Esophagus muscularis mucosa (tissue), 4 donors: ENCODE data around the gene PIEZO1. TPM values are rescaled to one million over a fixed set of nuclear protein-coding genes. Genes with fewer than 3 reads are reported as not detected.
A peak's percentile ranks its signal among the peaks of the same experiment; 100 is the strongest.
"Not testable (repeated sequence)": the region's sequence is repeated elsewhere in the genome, so short reads cannot be mapped to it uniquely, and the experiment has no call there.

Source experiments
- DNase-seq: peaks from one replicate; pipeline ENCODE4 v3.0.0-alpha.2; 2017; ENCODE audit errors: extremely low spot score
- H3K27ac ChIP-seq, 4 donors: fragments of 200-600 bp; sonication (generic); replicated peaks in 1 of 4; 1 replicate in 3 of 4; 2 replicates in 1 of 4; pipeline ENCODE4 v1.5.1; 2016 to 2019; ENCODE audit warnings: mild to moderate bottlenecking in 1 of 4
- H3K27me3 ChIP-seq, 4 donors: fragments of 200-600 bp; sonication (generic); one replicate each; pipeline versions ENCODE4 v1.5.1 to v1.6.0; 2016 to 2019
- H3K36me3 ChIP-seq, 4 donors: fragments of 200-600 bp; sonication (generic); one replicate each; pipeline ENCODE4 v1.5.1; 2016 to 2019
- H3K4me1 ChIP-seq, 4 donors: fragments of 200-600 bp; sonication (generic); one replicate each; pipeline ENCODE4 v1.5.1; 2016 to 2019
- H3K4me3 ChIP-seq, 4 donors: fragments of 200-600 bp; sonication (generic); 1 replicate in 2 of 4; 2 replicates in 2 of 4; pipeline ENCODE4 v1.5.1; 2016 to 2019; ENCODE audit warnings: mild to moderate bottlenecking in 4 of 4, moderate library complexity in 1 of 4
- H3K9me3 ChIP-seq, 4 donors: fragments of 200-600 bp; sonication (generic); 1 replicate in 3 of 4; 2 replicates in 1 of 4; pipeline ENCODE4 v1.5.1; 2016 to 2019
- CTCF ChIP-seq, 3 experiments: fragments of 200-600 bp in 2 of 3; fragments of 450-650 bp in 1 of 3; sonication (generic) in 2 of 3; IDR thresholded peaks; one replicate each; pipeline ENCODE4 v1.5.1; 2017 to 2019; ENCODE audit warnings: antibody characterized with exemption in 3 of 3, mild to moderate bottlenecking in 2 of 3, moderate library complexity in 1 of 3
- EP300 ChIP-seq: sonication (generic); formaldehyde crosslinking; IDR thresholded peaks from one replicate; pipeline ENCODE4 v1.6.1; 2017; ENCODE audit warnings: antibody characterized with exemption
- POLR2A ChIP-seq: fragments of 450-650 bp; IDR thresholded peaks from one replicate; pipeline ENCODE4 v1.6.1; 2017; ENCODE audit warnings: antibody characterized with exemption, moderate library complexity, mild to moderate bottlenecking, low read depth
- POLR2AphosphoS5 ChIP-seq, 2 donors: sonication (generic); formaldehyde crosslinking; IDR thresholded peaks; one replicate each; pipeline ENCODE4 v1.6.1; 2017; ENCODE audit warnings: antibody characterized with exemption in 2 of 2
- WGBS: methylation state at CpG from one replicate; pipeline ENCODE4 v1.1.5; 2018; 5-methylcytosine and 5-hydroxymethylcytosine counted together
- intact Hi-C: fragments of 100-400 bp; cut with DNase I; formaldehyde crosslinking; loops from one replicate; pipeline ENCODE4 v1.15.1; 2023
- total RNA-seq, 4 donors: library from RNA; depleted of rRNA; stranded (reverse); fragments of >200 nt; gene quantifications; one replicate each; pipeline versions ENCODE4 v1.1.0 to v1.2.1, GENCODE V29; 2016

The PIEZO1 gene
- total RNA-seq, 4 donors from 2014 or later, result 140 to 298 (median 182) TPM

GRCh38 chr16:88789594-88789993 lies 4.6 kb upstream of the PIEZO1 start:
- H3K27me3 ChIP-seq, result peaks cover 0 to 35% (median 3%) of the 10 kb centered on the region in 4 donors
- WGBS, result 68% methylated on average over 6 of the region's 7 CpGs
- peaks cover 6 to 22% (median 14%) of the 10 kb centered on the region in 4 donors for H3K4me1 ChIP-seq
- H3K9me3 ChIP-seq, result no peaks in the 10 kb centered on the region
- H3K36me3 ChIP-seq, result no peaks in the 10 kb centered on the region
- H3K27ac ChIP-seq, result no peak overlapping the region
- TF ChIP-seq CTCF (IDR thresholded peaks at IDR 0.05), result no peak
- intact Hi-C loops, result no loop called here
- no peak overlapping the region for H3K4me3 ChIP-seq
- no peak for DNase-seq

GRCh38 chr16:88788749-88789148 lies 3.7 kb upstream of the PIEZO1 start:
- DNase-seq, intact Hi-C loops: not testable (repeated sequence)

GRCh38 chr16:88787579-88788314 lies 2.7 kb upstream of the PIEZO1 start:
- H3K27me3 ChIP-seq, result peaks cover 0 to 22% (median 0%) of the 10 kb centered on the region in 4 donors
- no peaks in the 10 kb centered on the region for H3K36me3 ChIP-seq
- intact Hi-C loops, result no loop called here
- H3K4me1 ChIP-seq, result peaks cover 16 to 40% (median 29%) of the 10 kb centered on the region in 4 donors
- no peak overlapping the region for H3K4me3 ChIP-seq
- TF ChIP-seq POLR2AphosphoS5 (IDR thresholded peaks at IDR 0.05) (no peak), POLR2A (no peak), CTCF (IDR thresholded peaks at IDR 0.05) (no peak), EP300 (no peak)
- H3K9me3 ChIP-seq, result no peaks in the 10 kb centered on the region
- no peak overlapping the region for H3K27ac ChIP-seq
- 95% methylated on average over 10 of the region's 11 CpGs for WGBS
- no peak for DNase-seq

More at GRCh38 chr16:88788749-88789148, 3.7 kb upstream of the PIEZO1 start:
- Histone ChIP-seq H3K27me3 (peaks cover 0 to 32% (median 3%) of the 10 kb centered on the region in 4 donors), H3K4me1 (peaks cover 10 to 30% (median 19%) of the 10 kb centered on the region in 4 donors)
- H3K36me3 ChIP-seq, H3K9me3 ChIP-seq, H3K27ac ChIP-seq, H3K4me3 ChIP-seq: not testable (repeated sequence)
- WGBS, result 97% methylated on average over 8 of the region's 8 CpGs

- no CpG with 5 or more reads among the region's 32 CpGs for WGBS
- peak overlapping the region; percentile 87 to 99 (median 98) for H3K27ac ChIP-seq
- no peaks in the 10 kb centered on the region for H3K27me3 ChIP-seq
- no peaks in the 10 kb centered on the region for H3K36me3 ChIP-seq
- TF ChIP-seq CTCF (IDR thresholded peaks at IDR 0.05) (no peak), POLR2A (no peak), POLR2AphosphoS5 (IDR thresholded peaks at IDR 0.05) (no peak), EP300 (no peak)
- H3K4me1 ChIP-seq, result peaks cover 39 to 60% (median 51%) of the 10 kb centered on the region in 4 donors
- DNase-seq, result no peak
- intact Hi-C loops, result loop anchor here (2.0 kb wide), 1 partner anchor 42 kb away; no protein-coding TSS in a partner anchor
- no peaks in the 10 kb centered on the region for H3K9me3 ChIP-seq
- H3K4me3 ChIP-seq, result peak overlapping the region; percentile 75 to 90 (median 86)
Measured at GRCh38 chr16:88784856-88785105, 239 bp downstream of the PIEZO1 start.

- Histone ChIP-seq H3K36me3 (no peaks in the 10 kb centered on the region), H3K27me3 (no peaks in the 10 kb centered on the region), H3K4me3 (peak overlapping the region; percentile 75 to 90 (median 86)), H3K9me3 (no peaks in the 10 kb centered on the region), H3K4me1 (peaks cover 45 to 65% (median 56%) of the 10 kb centered on the region in 4 donors), H3K27ac (peak overlapping the region; percentile 87 to 99 (median 98))
- DNase-seq, result no peak
- TF ChIP-seq EP300 (no peak), CTCF (IDR thresholded peaks at IDR 0.05) (peak; percentile 40 to 67 (median 51)), POLR2AphosphoS5 (IDR thresholded peaks at IDR 0.05) (peak; percentile 54 to 60), POLR2A (no peak)
- WGBS, result 0% methylated on average over 3 of the region's 74 CpGs
- intact Hi-C loops, result loop anchor here (2.0 kb wide), 1 partner anchor 41 kb away; no protein-coding TSS in a partner anchor
Measured at GRCh38 chr16:88784074-88784855, 755 bp downstream of the PIEZO1 start.
